Loucy (cell line): ENCODE results near the gene CGA.

Source experiments
- EZH2phosphoT487 ChIP-seq: fragments of 200-600 bp; IDR thresholded peaks from 2 replicates; pipeline ENCODE4 v1.6.1; 2018; ENCODE audit warnings: antibody characterized with exemption, mild to moderate bottlenecking, moderate library complexity, borderline replicate concordance
- TF ChIP-seq, protein P1 (sequence below): fragments of 200-600 bp; sonication (generic); conservative IDR thresholded peaks from 2 replicates; pipeline ENCODE4 v1.5.1; 2014; ENCODE audit warnings: mild to moderate bottlenecking, antibody characterized with exemption, low read length

DNA sequence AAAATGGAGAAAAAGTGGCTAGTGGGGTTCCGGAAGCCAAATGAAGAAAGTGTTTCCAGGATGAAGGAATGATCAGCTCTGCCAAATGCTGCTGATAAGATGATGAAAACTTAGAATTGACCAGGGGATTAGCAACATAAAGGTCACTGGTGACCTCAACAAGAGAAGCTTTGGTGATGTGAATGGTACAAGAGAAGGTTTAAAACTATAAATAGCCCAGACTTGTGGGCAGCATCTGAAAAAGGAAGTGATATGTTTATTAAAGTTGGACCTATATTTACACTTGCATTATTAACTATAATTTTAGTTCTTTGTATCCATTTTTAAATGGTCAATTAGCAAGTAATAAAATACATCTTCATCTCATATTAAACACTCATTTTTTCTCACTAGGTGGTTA lies 45.1 kb downstream of the CGA start:
- TF ChIP-seq, protein P1, sequence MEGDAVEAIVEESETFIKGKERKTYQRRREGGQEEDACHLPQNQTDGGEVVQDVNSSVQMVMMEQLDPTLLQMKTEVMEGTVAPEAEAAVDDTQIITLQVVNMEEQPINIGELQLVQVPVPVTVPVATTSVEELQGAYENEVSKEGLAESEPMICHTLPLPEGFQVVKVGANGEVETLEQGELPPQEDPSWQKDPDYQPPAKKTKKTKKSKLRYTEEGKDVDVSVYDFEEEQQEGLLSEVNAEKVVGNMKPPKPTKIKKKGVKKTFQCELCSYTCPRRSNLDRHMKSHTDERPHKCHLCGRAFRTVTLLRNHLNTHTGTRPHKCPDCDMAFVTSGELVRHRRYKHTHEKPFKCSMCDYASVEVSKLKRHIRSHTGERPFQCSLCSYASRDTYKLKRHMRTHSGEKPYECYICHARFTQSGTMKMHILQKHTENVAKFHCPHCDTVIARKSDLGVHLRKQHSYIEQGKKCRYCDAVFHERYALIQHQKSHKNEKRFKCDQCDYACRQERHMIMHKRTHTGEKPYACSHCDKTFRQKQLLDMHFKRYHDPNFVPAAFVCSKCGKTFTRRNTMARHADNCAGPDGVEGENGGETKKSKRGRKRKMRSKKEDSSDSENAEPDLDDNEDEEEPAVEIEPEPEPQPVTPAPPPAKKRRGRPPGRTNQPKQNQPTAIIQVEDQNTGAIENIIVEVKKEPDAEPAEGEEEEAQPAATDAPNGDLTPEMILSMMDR = no peak
- no peak for TF ChIP-seq EZH2phosphoT487
